Lung microvascular endothelial cell (primary cell): ENCODE measurements around the gene FAM170B. TPM values are rescaled to one million over a fixed set of nuclear protein-coding genes. Genes with fewer than 3 reads are reported as not detected.
A peak's percentile ranks its signal among the peaks of the same experiment; 100 is the strongest.

Experiments
- DNase-seq, 2 donors: peaks; one replicate each; pipeline versions ENCODE4 v3.0.0 to v3.0.0-alpha.2; 2010; ENCODE audit warnings: low read depth in 2 of 2
- total RNA-seq: library from RNA; depleted of rRNA; stranded (reverse); fragments of >200 nt; gene quantifications from 2 replicates; pipeline ENCODE4 v1.2.1, GENCODE V29; 2014

Gene FAM170B
- total RNA-seq, 1 donor from 2014 or later, result not detected

DNA sequence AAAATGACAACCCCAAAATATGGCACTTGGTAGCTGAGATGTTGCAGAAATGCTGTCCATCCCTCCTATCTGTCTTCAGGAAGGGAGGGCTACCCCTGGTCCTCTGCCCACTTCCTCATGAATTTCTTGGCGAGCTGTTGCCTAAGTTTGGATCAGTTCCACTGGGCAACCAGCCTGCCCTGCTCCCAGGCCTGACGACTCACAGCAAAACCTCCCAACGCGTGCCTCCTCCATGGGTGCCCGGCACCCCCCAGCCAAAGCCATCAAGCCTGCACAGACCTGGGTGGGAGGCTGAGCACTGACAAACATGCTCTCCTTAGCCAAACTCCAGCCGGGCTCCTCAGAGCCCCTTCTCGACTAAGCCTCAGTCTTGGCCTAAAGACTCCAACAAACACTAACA, 27.4 kb downstream of the FAM170B start:
- DNase-seq, result no peak

DNA sequence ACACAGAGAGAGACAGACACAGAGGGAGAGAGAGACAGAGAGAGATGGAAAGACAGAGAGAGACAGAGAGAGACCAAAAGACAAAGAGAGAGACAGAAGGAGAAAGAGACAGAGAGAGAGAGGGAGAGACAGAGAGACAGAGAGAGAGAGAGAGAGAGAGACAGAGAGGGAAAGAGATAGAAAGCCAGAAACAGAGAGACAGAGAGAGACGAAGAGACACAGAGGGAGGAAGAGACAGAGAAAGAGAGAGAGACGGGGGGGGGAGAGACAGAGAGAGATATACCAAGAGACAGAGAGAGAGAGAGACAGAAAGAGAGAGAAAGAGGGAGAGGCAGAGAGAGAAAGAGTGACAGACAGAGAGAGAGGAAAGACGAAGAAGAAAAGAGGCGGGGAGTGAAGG, 28.7 kb downstream of the FAM170B start:
- no peak for DNase-seq

DNA sequence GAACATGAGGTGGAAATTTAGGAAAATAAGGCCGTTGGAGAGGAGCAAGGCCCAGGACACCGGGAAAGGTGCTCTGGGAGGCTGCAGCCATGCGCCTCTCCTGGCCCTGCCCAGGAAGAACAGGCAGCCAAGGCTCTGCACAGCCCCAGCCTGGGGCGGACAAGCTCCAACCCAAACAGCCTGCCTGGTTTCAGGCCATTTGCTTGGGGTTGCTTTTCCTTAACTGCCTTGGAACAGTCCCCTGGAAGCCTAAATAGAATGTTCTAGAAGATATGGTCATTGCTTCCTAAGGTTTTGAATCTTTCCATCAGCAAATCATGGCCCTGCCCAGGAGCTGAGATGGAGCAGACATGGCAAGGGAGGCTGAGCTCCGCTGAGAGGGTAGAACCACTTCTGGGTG, 29.5 kb downstream of the FAM170B start:
- DNase-seq, result no peak

DNA sequence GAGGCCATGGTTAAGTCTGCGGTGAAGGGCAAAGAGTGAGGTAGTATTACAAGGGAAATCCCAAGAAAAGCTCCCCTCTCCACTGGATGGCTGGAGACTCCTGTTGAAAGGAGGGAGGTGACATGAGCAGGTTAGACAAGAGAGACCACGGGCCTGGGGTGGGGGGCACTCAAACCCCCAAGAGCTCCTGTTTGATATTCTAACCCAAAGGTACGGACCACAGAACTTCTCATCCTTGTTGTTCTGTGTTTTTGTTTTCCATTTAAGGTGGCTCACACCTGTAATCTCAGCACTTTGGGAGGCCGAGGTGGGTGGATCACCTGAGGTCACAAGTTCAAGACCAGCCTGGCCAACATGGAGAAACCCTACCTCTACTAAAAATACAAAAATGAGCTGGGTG, 30.1 kb downstream of the FAM170B start:
- no peak for DNase-seq

DNA sequence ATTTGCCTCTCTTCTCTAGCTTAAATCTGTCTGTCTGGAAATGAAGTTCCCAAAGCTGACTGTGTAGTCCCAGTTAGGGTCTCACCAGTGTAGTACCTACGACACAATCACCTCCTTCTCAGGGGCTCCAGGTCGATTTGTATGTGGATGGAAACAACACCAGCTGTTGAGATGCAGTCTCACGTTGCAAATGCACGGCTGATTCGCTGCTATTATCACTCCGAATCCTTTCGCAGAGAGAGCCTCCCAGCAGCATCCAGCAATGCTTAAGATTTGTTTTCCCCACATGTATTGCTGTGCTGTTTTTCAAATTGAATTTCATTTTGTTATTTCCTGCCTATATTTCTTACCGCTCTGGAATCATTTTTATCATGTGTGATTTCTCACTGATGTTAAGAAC, 34.8 kb downstream of the FAM170B start:
- DNase-seq, result no peak

DNA sequence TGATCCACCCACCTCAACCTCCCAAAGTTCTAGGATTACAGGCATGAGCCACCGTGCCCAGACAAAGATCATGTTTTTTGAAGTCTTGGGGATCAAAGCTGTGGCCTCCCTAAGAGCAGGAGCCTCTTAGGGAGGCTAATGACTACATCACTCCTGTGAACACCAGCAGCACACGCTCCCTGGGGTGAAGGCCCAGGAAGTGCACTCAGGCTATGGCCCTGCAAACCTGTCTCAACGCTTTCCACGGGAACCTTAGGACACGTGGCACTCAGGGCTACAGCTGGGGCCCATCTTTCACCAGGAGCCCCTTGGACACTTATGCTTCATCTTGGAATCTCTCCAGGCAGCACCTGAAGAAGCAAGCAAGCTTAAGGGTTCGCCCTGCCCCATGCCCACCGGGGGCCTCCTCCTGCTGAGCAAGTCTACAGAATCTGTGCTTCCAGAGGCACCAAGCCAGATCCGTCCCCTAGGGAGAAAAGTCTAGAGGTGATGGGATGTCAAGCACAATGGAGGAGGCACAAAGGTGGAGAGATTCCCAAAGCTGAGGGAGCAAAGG, 36.9 kb downstream of the FAM170B start:
- no peak for DNase-seq

DNA sequence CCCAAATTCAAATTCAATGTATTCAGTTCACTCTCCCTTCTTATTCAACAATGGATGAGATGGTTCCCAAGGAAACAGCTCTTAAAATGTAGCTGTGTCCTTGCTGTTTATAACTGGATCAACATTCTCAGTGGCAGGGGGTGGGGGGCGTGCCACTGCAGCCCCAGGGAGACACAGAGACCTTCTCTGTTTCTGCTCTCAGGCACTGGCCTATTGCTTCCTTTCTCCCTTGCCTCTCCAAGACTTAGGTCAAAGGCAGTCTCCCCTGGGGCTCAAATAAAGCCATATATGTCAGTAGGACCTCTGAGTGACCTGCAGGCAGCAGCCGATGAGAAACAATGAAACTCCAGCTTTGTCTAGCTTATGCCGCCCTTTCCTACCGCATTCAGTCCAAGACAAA, 39.2 kb downstream of the FAM170B start:
- no peak for DNase-seq

DNA sequence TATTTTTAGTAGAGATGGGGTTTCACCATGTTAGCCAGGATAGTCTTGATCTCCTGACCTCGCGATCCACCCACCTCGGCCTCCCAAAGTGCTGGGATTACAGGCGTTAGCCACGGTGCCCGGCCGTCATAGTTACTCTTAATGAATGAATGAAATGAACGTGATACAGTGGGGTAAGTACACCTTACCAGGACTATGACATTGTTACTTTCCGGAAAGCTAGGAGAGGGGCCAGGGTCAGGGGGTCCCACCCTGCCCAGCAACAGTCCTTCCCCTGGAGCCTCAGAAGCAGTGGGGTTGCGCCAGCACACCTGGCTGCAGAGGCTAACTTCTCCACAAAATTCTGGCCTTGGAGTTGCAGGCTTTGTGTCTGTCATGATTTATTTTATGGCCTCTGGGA, 39.9 kb downstream of the FAM170B start:
- DNase-seq, result no peak

DNA sequence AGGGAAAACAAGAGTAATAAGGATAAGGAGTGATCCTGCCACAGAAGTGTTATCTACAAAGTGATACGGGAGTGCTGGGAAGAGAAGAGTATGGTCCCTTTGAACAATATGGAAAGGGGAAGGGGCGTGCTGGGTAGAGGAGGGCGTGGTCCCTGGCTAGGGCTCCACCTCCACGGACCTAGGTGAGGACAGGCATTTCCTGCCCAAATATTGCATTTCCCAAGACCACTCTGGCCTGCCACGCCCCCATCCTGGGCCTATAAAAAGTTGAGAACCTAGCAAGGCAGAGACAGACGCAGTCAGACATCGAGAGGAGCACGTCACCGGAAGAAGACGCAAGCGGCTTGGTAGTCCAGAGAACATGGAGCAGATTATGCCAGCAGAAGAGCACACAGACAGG, 41.3 kb downstream of the FAM170B start:
- no peak for DNase-seq

DNA sequence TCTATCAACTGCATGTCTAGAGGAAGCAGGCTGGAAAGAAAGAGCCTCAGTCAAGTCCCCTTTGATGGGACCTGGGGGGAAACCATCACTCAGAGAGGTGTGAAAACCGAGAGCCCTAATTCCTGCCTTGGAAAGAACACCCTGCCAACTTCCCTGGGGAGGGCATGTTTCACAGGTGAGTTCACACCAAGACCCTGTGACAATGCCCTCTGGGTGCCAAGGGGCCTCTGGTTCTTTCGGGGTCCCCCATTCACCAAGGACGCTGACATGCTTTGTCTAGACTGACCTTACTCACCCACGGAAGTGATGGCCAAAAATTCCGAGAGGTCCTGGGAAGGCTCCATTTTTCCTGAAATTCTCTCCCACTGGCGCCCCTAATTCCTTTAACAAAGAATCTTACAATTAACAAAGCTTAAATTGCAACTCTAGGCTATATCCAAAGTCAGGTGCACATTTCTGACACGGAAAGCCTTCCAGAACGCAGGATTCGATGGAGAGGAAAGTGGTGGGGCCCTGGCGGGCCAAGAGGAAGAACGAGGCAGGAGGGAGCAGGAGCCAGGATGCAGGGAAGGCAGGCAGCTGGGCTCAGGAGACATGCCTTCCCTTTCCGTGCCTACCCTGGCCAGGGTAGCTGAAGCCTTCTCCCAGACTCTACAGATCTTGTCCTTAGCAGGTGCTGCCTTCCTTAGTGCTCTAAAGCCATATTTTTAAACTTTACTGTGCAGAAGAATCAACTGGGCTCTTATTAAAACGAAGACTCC, 42.2 kb downstream of the FAM170B start:
- no peak for DNase-seq

DNA sequence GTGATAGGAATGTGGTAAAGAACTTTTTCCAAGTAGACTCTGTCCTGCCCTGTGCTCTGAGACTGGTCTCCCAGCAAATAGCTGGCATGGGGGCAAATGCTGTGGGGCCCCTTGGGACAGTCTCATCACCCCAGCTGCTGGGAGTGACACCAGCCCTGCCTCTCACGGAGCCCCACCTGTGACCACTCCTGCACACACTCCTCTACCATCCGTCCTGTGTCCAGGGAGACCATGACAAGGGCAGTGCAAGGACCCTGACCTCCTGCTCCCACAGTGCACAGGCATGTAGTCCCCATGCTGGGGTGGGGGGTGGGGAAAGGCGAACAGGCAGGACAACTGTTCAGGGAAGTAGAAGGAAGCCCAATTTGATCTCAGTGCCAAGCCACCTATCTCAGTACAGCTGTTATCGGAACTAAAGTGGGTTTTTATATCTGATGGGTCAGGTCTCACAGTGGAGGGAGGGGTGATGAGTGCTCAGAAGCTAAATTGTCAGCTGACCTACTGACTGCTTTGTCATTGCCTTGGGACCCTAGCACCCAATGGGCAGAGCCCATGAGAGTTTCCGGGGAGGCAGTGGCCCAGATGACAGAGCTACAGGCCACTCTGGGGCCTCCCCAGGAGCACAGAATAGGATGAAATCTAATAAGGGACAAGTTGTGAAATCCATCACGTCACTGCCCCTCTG, 43.0 kb downstream of the FAM170B start:
- DNase-seq, result no peak

DNA sequence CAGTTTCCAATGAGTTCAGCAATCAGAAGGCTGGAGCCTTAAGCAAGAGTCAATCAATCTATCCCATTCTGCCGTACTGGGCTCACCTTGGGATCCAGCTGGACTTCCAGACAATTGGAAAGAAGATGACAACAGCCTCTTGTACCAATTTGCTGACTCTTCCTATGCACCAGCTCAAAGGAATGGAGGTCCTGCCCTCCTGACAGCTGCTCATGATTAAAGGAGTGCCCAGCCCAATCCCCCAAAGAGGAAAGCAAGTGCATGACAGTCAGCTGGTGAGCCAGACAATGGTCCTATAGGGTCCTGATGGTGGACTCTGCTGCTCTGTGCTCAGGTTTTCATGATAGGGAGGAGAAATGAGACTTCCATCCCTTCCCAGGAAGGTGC, 43.6 kb downstream of the FAM170B start:
- DNase-seq, result no peak

DNA sequence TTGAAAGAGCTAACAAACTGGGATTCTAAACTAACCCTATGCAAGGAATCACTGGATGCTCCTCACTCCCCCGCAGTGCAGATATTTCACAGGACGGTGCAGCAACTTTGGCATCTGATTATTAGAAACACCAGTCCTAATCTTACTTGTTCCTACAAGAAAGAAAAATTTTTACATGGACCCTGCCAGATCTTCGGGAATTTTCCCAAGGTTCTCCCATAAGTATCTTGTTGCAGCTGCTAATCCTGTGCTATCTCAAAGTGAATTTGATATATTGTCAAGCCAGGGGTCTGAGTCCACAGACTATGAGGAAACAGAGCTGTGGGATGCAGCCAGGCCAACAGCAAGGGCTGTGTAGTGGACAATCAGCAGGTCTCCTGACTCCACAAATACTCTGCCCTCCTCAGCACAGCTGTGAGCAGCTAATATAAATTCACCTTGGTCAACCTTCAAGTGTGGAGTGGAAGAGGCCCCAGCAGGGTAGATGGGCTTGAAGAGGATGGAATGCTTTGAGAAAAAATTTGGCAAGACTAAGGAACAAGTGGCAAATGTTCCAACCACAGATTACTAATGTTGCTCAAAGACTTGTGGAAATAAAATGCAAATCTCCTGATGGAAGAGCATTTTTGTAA, 44.1 kb downstream of the FAM170B start:
- no peak for DNase-seq

DNA sequence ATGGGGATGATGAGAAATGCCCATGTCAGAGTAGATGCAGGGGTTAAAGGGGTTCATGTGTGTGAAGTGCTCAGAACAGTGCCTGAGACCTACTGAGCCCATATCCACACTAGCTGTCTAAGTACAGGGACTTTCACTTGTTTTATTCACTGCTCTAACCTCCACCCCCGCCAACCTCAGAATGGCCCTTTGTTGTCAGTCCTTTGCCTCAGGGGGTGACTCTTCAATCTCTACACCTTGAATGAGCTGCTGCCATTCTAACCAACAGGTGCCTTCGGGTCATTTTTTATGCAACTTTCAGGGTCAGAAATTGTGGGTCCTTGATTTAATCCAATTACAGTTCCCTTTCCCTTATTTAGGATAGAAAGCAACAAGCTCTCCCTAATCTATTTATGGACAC, 44.7 kb downstream of the FAM170B start:
- no peak for DNase-seq

DNA sequence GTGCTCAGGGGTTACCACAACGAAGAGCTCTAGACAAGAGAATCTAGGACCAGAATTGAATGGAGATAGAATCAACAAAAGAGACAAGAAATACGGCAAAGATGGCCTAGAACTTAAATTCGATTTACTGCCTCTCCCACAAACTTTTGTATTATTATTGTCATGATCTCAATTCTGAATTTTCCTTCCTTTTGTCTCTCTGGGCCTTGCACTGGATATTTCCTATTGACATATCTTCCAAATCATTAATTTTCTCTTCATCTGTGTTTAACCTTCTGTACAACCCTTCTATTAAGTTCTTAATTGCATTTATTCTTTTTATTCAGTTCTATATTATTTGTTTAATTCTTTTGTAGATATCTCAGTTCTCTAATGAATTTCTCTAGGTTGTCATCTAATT, 46.9 kb downstream of the FAM170B start:
- DNase-seq, result no peak

DNA sequence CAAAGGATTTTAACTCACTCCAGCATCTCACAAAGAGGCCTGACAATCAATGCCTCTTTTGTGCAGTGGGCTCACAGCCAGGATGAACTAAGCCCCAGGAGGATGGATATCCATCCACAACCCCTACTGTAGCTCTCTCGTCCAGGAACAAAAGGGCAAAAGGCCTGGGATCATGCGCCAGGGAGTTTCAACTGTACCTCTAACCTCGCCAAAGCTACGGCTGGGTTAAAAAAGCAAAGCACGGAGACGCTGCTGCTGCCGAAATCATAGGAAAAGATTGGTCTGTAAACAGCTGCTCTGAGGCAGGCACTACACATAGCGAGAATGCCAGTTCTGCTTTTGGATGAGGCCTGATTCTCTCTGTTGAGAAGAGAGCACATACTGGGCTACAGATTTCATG, 50.6 kb downstream of the FAM170B start:
- peak in 1 of 2 donors; percentile 35 for DNase-seq

DNA sequence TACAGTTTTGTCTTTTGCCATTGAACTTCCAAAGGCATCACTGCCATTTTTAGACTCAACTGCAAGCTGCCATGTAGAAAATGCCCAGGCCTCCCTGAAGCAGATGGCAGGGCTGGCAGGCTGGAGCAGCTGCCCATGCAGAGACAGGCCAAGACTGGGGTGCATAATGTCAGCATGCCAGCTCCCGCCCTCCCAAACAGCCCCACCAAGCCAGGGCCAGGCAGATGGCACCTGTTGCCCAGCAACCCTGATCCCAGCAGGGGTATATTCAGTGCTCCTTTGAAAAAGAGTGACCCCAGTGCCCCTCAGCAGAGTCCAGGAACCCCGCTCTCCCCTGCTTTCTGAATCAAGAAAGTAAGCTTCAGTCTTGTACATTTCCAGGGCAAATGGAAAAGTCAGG, 51.1 kb downstream of the FAM170B start:
- DNase-seq, result no peak

DNA sequence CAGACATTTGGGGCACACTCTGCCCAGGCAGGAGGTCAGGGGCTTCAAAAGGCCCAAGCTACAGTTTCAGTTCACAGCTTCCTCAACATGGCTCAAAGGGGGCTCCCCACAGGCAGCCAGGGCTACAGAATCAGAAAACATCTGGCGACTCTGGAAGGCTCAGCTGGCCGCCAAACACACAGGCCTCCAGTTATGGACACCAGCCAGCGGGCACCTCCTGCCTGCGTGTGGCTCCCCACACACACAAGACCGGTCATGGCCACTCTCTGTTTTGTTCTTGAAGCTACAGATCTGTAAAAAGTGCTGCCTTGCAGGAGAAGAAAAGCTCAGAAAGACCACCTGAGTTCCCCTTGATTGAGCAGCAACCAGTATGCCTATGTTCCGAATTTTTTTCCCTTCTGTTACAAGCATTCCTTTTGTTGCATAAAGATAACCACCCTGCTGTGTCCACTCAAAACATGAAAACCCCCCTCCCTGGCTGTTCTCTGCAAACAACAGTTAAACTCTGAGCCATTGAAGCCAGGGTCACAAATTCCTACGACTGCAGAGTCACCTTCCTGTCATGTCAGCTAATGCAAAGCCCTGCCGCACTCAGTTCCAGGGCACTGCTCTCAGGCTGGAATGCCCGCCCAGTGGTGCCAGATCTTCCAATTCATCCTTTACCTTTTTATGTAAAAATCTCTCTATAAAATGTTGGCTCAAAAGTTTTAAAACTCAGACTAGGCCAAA, 52.1 kb downstream of the FAM170B start:
- DNase-seq, result peak in 1 of 2 donors; percentile 47
